Panc1 (cell line): ENCODE results near the gene JHY. TPM values are rescaled to one million over a fixed set of nuclear protein-coding genes. Genes with fewer than 3 reads are reported as not detected.
A peak's percentile ranks its signal among the peaks of the same experiment; 100 is the strongest.

Experiments used
- ATAC-seq: fragments of 200-7000 bp; cut with Tn5 transposase; 2 replicates; pipeline ENCODE4 v1.9.1; 2020; ENCODE audit warnings: mild to moderate bottlenecking, moderate library complexity
- BruUV-seq: library from RNA; stranded (reverse); fragments of 400-500 nt; replicated peaks from 2 replicates; lab custom pipeline; 2021; lab: Mats Ljungman, UMichigan
- CTCF ChIA-PET: fragments of 300-600 bp; sonication (Branson Sonifier 250); formaldehyde crosslinking; loops from one replicate; lab custom pipeline; 2022; ENCODE audit warnings: antibody characterized with exemption; lab: Charles Lee
- POLR2A ChIA-PET: fragments of 300-600 bp; sonication (Branson Sonifier 250); formaldehyde crosslinking; loops from one replicate; lab custom pipeline; 2022; ENCODE audit warnings: antibody characterized with exemption; lab: Charles Lee
- DNase-seq: peaks from one replicate; pipeline ENCODE4 v3.0.0-alpha.2; 2010; ENCODE audit warnings: low read depth, low spot score
- H3K27ac ChIP-seq: 2 replicates; pipeline ENCODE4 v1.5.1; 2011; ENCODE audit warnings: mild to moderate bottlenecking, low read length, inconsistent platforms
- H3K27me3 ChIP-seq: fragments of 200-500 bp; sonication (Bioruptor generic); 2 replicates; pipeline ENCODE4 v1.6.0; 2014; ENCODE audit warnings: low read length, inconsistent platforms; ENCODE audit not compliant: control insufficient read depth, insufficient read depth
- H3K36me3 ChIP-seq: fragments of 200-500 bp; sonication (Bioruptor generic); 2 replicates; pipeline ENCODE4 v1.5.1; 2014; ENCODE audit warnings: inconsistent platforms, mild to moderate bottlenecking, low read length, moderate library complexity; ENCODE audit not compliant: control insufficient read depth, insufficient read depth
- H3K4me1 ChIP-seq: 2 replicates; pipeline ENCODE4 v1.5.1; 2011; ENCODE audit warnings: inconsistent platforms, mild to moderate bottlenecking, low read length, moderate library complexity; ENCODE audit not compliant: control insufficient read depth, insufficient read depth
- H3K4me3 ChIP-seq, 2 experiments: 2 replicates each; pipeline ENCODE4 v1.5.1; 2011 to 2012; ENCODE audit warnings: low read depth in 2 of 2, low read length in 2 of 2, mild to moderate bottlenecking in 2 of 2, inconsistent platforms in 1 of 2, moderate library complexity in 1 of 2
- H3K9me3 ChIP-seq: fragments of 200-500 bp; sonication (Bioruptor generic); 2 replicates; pipeline ENCODE4 v1.5.1; 2014; ENCODE audit warnings: low read depth, mild to moderate bottlenecking, inconsistent platforms, low read length, moderate library complexity; ENCODE audit not compliant: control insufficient read depth, insufficient read depth
- POLR2AphosphoS5 ChIP-seq: IDR thresholded peaks from 2 replicates; pipeline ENCODE4 v1.6.1; 2012; ENCODE audit warnings: mild to moderate bottlenecking, low read depth, low read length, moderate library complexity
- SIN3A ChIP-seq: IDR thresholded peaks from 2 replicates; pipeline ENCODE4 v1.6.1; 2012; ENCODE audit warnings: low read depth, mild to moderate bottlenecking, low read length, moderate library complexity, borderline replicate concordance; ENCODE audit not compliant: insufficient read depth
- TCF7L2 ChIP-seq: IDR thresholded peaks from 2 replicates; pipeline ENCODE4 v1.6.1; 2011; ENCODE audit warnings: mild to moderate bottlenecking, low read depth, low read length, inconsistent platforms
- in situ Hi-C: cut with HindIII; loops from 2 replicates; pipeline ENCODE4 v1.10.0; 2016; ENCODE audit warnings: low sequenced_read_pairs, low pct_unique_long_range_greater_than_20kb
- intact Hi-C: fragments of 100-400 bp; cut with micrococcal nuclease; formaldehyde crosslinking; loops from one replicate; pipeline ENCODE4 v1.10.0; 2022; ENCODE audit not compliant: unreplicated experiment
- total RNA-seq: library from RNA; stranded (reverse); gene quantifications from one replicate; pipeline ENCODE4 v1.2.1, GENCODE V29; 2021; ENCODE audit not compliant: unreplicated experiment
- TF ChIP-seq, protein P1 (sequence below), 2 experiments: IDR thresholded peaks; 2 replicates each; pipeline ENCODE4 v1.6.1; 2011 to 2012; ENCODE audit warnings: low read depth in 2 of 2, control low read depth in 1 of 2, low read length in 1 of 2, mild to moderate bottlenecking in 1 of 2, moderate library complexity in 1 of 2; ENCODE audit not compliant: insufficient read depth in 1 of 2
- TF ChIP-seq, protein P2 (sequence below): fragments of 450-650 bp; IDR thresholded peaks from 2 replicates; pipeline ENCODE4 v1.5.1; 2017; ENCODE audit warnings: mild to moderate bottlenecking

The JHY gene
- total RNA-seq, 1 experiment from 2014 or later: 10.1 TPM

DNA sequence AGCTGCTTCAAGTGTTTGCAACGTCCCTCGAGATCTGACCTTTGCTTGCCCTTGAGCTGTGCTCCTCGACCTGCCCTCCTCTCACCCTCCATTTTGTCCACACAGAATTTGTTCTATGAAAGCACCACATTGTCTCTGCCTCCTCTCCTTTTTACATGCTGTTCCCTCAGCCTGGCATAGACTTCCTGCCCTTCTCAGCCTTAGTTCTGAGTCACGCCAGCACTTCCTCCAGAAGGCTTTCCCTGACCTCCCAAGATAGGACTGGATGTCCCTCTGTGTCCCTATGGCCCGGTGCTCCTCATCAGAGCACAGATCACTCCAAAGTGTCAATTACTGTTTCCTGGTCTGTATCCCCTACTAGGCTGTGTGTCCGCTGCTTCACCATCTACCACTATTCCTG is 16.2 kb downstream of the JHY start:
- H3K27me3 ChIP-seq: no peaks in the 10 kb centered on the region
- no peaks in the 10 kb centered on the region; the same call in 1 of the 2 replicates for H3K9me3 ChIP-seq
- BruUV-seq: no TSS peak
- H3K27ac ChIP-seq: no peak overlapping the region
- ATAC-seq: peak; percentile 57; the same call in 1 of the 2 replicates
- H3K4me3 ChIP-seq: no peak overlapping the region
- CTCF ChIA-PET: no interaction called here
- H3K4me1 ChIP-seq: no peaks in the 10 kb centered on the region; the same call in 1 of the 2 replicates
- no peak for DNase-seq
- TF ChIP-seq, protein P1, sequence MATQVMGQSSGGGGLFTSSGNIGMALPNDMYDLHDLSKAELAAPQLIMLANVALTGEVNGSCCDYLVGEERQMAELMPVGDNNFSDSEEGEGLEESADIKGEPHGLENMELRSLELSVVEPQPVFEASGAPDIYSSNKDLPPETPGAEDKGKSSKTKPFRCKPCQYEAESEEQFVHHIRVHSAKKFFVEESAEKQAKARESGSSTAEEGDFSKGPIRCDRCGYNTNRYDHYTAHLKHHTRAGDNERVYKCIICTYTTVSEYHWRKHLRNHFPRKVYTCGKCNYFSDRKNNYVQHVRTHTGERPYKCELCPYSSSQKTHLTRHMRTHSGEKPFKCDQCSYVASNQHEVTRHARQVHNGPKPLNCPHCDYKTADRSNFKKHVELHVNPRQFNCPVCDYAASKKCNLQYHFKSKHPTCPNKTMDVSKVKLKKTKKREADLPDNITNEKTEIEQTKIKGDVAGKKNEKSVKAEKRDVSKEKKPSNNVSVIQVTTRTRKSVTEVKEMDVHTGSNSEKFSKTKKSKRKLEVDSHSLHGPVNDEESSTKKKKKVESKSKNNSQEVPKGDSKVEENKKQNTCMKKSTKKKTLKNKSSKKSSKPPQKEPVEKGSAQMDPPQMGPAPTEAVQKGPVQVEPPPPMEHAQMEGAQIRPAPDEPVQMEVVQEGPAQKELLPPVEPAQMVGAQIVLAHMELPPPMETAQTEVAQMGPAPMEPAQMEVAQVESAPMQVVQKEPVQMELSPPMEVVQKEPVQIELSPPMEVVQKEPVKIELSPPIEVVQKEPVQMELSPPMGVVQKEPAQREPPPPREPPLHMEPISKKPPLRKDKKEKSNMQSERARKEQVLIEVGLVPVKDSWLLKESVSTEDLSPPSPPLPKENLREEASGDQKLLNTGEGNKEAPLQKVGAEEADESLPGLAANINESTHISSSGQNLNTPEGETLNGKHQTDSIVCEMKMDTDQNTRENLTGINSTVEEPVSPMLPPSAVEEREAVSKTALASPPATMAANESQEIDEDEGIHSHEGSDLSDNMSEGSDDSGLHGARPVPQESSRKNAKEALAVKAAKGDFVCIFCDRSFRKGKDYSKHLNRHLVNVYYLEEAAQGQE (IDR thresholded peaks at IDR 0.05; ENCODE audit: insufficient read depth in 1 of 2, low read depth in 2 of 2, low read length in 1 of 2): no peak
- TF ChIP-seq TCF7L2: no peak
- TF ChIP-seq, protein P2, sequence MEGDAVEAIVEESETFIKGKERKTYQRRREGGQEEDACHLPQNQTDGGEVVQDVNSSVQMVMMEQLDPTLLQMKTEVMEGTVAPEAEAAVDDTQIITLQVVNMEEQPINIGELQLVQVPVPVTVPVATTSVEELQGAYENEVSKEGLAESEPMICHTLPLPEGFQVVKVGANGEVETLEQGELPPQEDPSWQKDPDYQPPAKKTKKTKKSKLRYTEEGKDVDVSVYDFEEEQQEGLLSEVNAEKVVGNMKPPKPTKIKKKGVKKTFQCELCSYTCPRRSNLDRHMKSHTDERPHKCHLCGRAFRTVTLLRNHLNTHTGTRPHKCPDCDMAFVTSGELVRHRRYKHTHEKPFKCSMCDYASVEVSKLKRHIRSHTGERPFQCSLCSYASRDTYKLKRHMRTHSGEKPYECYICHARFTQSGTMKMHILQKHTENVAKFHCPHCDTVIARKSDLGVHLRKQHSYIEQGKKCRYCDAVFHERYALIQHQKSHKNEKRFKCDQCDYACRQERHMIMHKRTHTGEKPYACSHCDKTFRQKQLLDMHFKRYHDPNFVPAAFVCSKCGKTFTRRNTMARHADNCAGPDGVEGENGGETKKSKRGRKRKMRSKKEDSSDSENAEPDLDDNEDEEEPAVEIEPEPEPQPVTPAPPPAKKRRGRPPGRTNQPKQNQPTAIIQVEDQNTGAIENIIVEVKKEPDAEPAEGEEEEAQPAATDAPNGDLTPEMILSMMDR: no peak
- no peak for TF ChIP-seq POLR2AphosphoS5
- TF ChIP-seq SIN3A: no peak
- in situ Hi-C loops: no loop called here
- POLR2A ChIA-PET: no interaction called here
- H3K36me3 ChIP-seq: no peaks in the 10 kb centered on the region
- intact Hi-C loops: no loop called here

DNA sequence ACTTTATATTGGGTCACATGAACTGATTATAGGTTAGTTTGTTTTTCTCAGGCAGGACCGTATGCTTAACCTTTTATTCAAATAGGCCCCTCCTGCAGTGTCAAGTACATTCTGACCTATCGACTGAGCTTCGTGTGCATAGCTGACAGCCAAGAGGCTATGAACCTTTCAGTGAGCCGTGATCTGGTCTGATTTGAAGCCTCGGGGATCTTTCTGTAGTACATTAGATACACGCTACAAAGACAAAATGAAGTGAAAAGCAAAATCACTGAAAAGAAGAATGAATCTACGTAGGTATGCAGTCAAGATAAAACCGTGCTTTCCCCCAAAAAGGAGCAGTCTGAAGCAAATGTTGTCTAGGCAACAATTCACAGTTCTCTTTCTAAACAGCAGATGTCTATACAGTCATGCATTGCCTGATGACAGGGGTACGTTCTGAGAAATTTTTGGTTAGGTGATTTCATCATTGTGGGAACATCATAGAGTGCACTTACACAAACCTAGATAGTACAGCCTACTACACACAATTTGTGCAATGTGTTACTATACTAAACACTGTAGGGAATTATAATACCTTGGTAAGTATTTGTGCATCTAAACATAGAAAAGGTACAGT is 18.1 kb downstream of the JHY start:
- no peaks in the 10 kb centered on the region; the same call in 1 of the 2 replicates for H3K9me3 ChIP-seq
- in situ Hi-C loops (no loop called here), intact Hi-C loops (no loop called here)
- no peak overlapping the region for H3K27ac ChIP-seq
- ChIA-PET POLR2A (no interaction called here), CTCF (interaction anchor here (0.6 to 0.7 kb wide), 2 partner anchors 9 to 120 kb away, joined by 3 to 12 read pairs; no protein-coding TSS in a partner anchor)
- H3K36me3 ChIP-seq: no peaks in the 10 kb centered on the region
- no peaks in the 10 kb centered on the region for H3K27me3 ChIP-seq
- DNase-seq: no peak
- TF ChIP-seq, protein P1 (IDR thresholded peaks at IDR 0.05; ENCODE audit: insufficient read depth in 1 of 2, low read depth in 2 of 2, low read length in 1 of 2): no peak
- TF ChIP-seq, protein P2: no peak
- no peak for TF ChIP-seq POLR2AphosphoS5
- TF ChIP-seq SIN3A: no peak
- TF ChIP-seq TCF7L2: no peak
- H3K4me1 ChIP-seq: no peaks in the 10 kb centered on the region; the same call in 1 of the 2 replicates
- no peak for ATAC-seq
- no TSS peak for BruUV-seq
- H3K4me3 ChIP-seq: no peak overlapping the region
